GM18867 (cell line): ENCODE results near the gene STRIP2.
"Not testable (repeated sequence)": the region's sequence is repeated elsewhere in the genome, so short reads cannot be mapped to it uniquely, and the experiment has no call there.

ENCODE experiments used
- ATAC-seq: cut with Tn5 transposase; IDR thresholded peaks from one replicate; pipeline ENCODE4 v1.9.1; 2021; ENCODE audit warnings: mild to moderate bottlenecking, moderate library complexity; ENCODE audit not compliant: unreplicated experiment

Gene STRIP2

GRCh38 chr7:129417073-129417472 is 17.2 kb upstream of the STRIP2 start:
- ATAC-seq = no peak

GRCh38 chr7:129421717-129422250 is 12.4 kb upstream of the STRIP2 start:
- ATAC-seq = no peak

- no peak for ATAC-seq
Measured at GRCh38 chr7:129422727-129423126, 11.5 kb upstream of the STRIP2 start.

- no peak for ATAC-seq
Measured at GRCh38 chr7:129423700-129424410, 10.4 kb upstream of the STRIP2 start.

GRCh38 chr7:129426482-129426881 is 7.8 kb upstream of the STRIP2 start:
- ATAC-seq = no peak

- no peak for ATAC-seq
Measured at GRCh38 chr7:129427526-129428045, 6.6 kb upstream of the STRIP2 start.

GRCh38 chr7:129431911-129432643 is 2.2 kb upstream of the STRIP2 start:
- no peak for ATAC-seq

- ATAC-seq = no peak
Measured at GRCh38 chr7:129434675-129435318, 565 bp downstream of the STRIP2 start.

GRCh38 chr7:129435414-129435829 is 1.2 kb downstream of the STRIP2 start:
- no peak for ATAC-seq

GRCh38 chr7:129436335-129436923 is 2.2 kb downstream of the STRIP2 start:
- no peak for ATAC-seq

- no peak for ATAC-seq
Measured at GRCh38 chr7:129437190-129437589, 3.0 kb downstream of the STRIP2 start.

- ATAC-seq = no peak
Measured at GRCh38 chr7:129438281-129438838, 4.1 kb downstream of the STRIP2 start.

- ATAC-seq = no peak
Measured at GRCh38 chr7:129438839-129439651, 4.8 kb downstream of the STRIP2 start.

GRCh38 chr7:129439963-129440625 is 5.9 kb downstream of the STRIP2 start:
- ATAC-seq = no peak

GRCh38 chr7:129443612-129444011 is 9.4 kb downstream of the STRIP2 start:
- ATAC-seq = no peak

- ATAC-seq = not testable (repeated sequence)
Measured at GRCh38 chr7:129444776-129445175, 10.5 kb downstream of the STRIP2 start.

GRCh38 chr7:129446925-129447324 is 12.7 kb downstream of the STRIP2 start:
- ATAC-seq = not testable (repeated sequence)

- ATAC-seq = not testable (repeated sequence)
Measured at GRCh38 chr7:129447445-129447844, 13.2 kb downstream of the STRIP2 start.

- not testable (repeated sequence) for ATAC-seq
Measured at GRCh38 chr7:129448608-129449007, 14.4 kb downstream of the STRIP2 start.
